NT2/D1 (cell line): ENCODE measurements around the gene SMAD6.

Source experiments
- DNase-seq: peaks from one replicate; pipeline ENCODE4 v3.0.0-alpha.2; 2011; ENCODE audit warnings: low read depth, low spot score
- H3K27me3 ChIP-seq: 2 replicates; pipeline ENCODE4 v1.6.0; 2011; ENCODE audit warnings: mild to moderate bottlenecking; ENCODE audit not compliant: insufficient read length, insufficient read depth
- H3K36me3 ChIP-seq: 2 replicates; pipeline ENCODE4 v1.6.1; 2011; ENCODE audit warnings: mild to moderate bottlenecking, low read length, mixed read lengths; ENCODE audit not compliant: insufficient read depth, insufficient read length
- H3K4me1 ChIP-seq: 2 replicates; pipeline ENCODE4 v1.5.1; 2011; ENCODE audit not compliant: insufficient read depth, insufficient read length
- H3K4me3 ChIP-seq: 2 replicates; pipeline ENCODE4 v1.5.1; 2011; ENCODE audit warnings: low read depth; ENCODE audit not compliant: insufficient read length
- H3K9ac ChIP-seq: 2 replicates; pipeline ENCODE4 v1.6.0; 2011; ENCODE audit warnings: low read depth; ENCODE audit not compliant: insufficient read length
- H3K9me3 ChIP-seq: 2 replicates; pipeline ENCODE4 v1.5.1; 2011; ENCODE audit warnings: mild to moderate bottlenecking, low read length; ENCODE audit not compliant: insufficient read depth
- SUZ12 ChIP-seq: IDR thresholded peaks from 2 replicates; pipeline ENCODE4 v1.6.1; 2011; ENCODE audit not compliant: insufficient read length, insufficient read depth; ENCODE audit errors: extremely low read depth
- YY1 ChIP-seq: IDR thresholded peaks from 2 replicates; pipeline ENCODE4 v1.6.1; 2011; ENCODE audit not compliant: insufficient read length, insufficient read depth
- ZNF274 ChIP-seq: IDR thresholded peaks from 2 replicates; pipeline ENCODE4 v1.6.1; 2011; ENCODE audit warnings: mild to moderate bottlenecking, low read depth, low read length

The SMAD6 gene

DNA sequence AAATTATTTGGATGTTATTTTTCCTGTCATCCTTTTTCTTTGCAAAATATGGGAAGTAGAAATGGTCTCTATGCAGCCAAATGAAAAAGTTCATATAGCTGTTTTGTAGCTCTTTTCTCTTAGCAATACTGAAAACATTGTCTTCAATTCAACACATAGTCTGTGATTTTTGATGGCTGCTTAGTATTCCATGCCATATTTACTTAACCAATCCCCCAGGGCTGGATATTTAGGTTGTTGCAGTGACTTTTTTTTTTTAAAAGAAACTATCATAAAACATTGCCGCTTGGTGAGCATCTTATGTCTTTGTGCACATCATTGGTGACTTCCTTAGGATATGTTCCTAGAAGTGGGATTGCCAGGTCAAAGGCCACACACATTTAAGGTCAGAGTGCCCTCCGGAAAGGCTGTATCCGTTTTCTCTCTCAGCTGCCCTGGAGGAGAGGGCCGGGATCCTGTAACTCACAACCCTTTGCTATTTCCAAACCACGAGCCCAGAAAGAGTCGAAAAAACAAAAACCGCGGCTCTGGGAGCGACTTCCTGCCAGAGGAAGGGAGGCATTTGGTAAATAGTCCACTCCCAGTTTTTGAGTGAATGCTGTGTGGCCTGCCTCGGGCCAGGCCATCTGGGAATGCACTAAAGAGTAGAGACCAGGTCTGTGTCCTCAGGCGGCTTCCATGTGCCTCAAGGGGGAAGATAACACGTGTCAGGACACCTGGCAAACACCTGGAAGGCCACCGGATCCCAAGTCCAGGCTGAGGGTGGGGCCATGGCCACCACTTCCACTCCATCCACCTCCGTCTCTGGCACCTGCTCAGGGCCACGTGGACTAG, 41.9 kb downstream of the SMAD6 start:
- Histone ChIP-seq H3K36me3 (peaks cover 46% of the 10 kb centered on the region), H3K9me3 (no peaks in the 10 kb centered on the region), H3K4me1 (peaks cover 23% of the 10 kb centered on the region), H3K4me3 (no peak overlapping the region), H3K27me3 (no peaks in the 10 kb centered on the region), H3K9ac (no peak overlapping the region)
- TF ChIP-seq YY1 (no peak), SUZ12 (no peak), ZNF274 (no peak)
- no peak for DNase-seq

DNA sequence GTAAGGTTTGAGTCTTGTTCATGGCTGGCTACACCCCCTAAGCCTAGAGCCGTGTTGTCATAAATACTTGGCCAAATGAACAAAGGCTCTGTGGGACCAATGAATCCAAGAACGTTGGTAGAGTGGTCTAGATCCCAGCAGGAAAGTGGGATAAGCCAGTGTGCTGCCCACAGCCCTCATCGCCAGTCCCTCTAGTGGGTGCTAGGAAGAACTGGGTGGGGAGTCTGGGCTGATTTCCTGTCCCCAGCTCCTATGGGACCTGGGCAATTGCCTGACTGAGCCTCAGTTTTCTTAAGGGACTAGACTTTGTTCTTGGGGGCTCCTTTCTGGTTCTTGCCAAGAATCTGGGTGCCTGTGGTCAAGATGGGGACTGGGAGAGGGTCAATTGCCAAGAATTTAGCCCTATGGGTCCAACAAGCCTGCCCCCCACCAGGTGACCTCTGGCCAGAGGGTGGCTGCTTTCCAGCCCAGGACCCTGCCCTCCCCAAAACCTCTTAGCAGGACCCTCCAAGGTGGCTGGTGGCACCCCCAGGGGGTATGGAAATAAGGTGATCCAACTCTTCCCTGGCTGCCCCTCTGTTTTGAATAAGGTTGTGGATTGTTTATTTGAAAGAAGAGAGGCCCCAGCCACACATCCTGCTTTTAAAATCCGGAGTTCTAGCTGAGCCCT, 42.7 kb downstream of the SMAD6 start:
- DNase-seq = no peak
- no peaks in the 10 kb centered on the region for H3K27me3 ChIP-seq
- TF ChIP-seq ZNF274 (no peak), YY1 (no peak), SUZ12 (no peak)
- H3K4me1 ChIP-seq = peaks cover 23% of the 10 kb centered on the region
- peaks cover 48% of the 10 kb centered on the region for H3K36me3 ChIP-seq
- no peak overlapping the region for H3K9ac ChIP-seq
- H3K9me3 ChIP-seq = no peaks in the 10 kb centered on the region
- H3K4me3 ChIP-seq = no peak overlapping the region

DNA sequence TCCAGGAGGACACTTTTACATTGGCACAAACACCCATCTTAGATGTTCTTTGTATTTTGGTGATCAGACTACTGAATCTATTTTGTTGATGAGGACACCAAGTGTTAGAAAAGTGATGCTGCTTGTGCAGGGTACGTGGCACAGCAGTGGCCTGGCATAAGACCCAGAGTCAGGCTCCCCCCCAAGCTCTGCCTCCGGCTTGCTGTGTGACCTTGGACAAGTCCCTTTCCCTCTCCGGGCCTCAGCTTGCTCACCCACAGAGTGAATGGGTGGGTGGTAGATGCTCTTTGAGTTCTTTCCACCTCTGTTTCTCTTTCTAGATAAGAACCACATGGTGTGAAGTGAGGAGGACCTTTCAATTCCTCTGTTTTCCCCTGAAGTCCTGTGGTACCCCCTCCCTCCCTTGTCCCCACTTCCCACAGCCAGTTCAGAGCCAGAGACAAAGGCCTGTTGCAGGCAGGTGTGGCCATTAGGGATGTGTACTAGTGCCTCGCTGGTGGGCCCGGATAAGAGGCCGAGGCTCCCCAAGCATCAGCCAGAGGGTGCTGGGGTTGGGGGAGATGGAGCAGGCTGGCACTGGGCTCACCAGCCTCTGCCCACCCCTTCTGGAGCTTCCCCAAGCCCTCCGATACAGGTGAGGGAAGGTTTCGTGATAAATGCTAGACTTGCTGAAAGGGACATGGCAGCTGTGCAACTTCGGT, 43.6 kb downstream of the SMAD6 start:
- Histone ChIP-seq H3K4me3 (no peak overlapping the region), H3K36me3 (peaks cover 45% of the 10 kb centered on the region), H3K27me3 (no peaks in the 10 kb centered on the region), H3K9me3 (no peaks in the 10 kb centered on the region), H3K4me1 (peaks cover 26% of the 10 kb centered on the region), H3K9ac (peak overlapping the region; percentile 17)
- TF ChIP-seq YY1 = no peak
- no peak for TF ChIP-seq ZNF274
- TF ChIP-seq SUZ12 = no peak
- no peak for DNase-seq

GRCh38 chr15:66746231-66746605, 44.2 kb downstream of the SMAD6 start:
- no peak for TF ChIP-seq ZNF274
- no peak for TF ChIP-seq SUZ12
- no peak for TF ChIP-seq YY1
- H3K36me3 ChIP-seq = peaks cover 47% of the 10 kb centered on the region
- peak overlapping the region; percentile 32 for H3K9ac ChIP-seq
- H3K4me1 ChIP-seq = peaks cover 31% of the 10 kb centered on the region
- DNase-seq = no peak
- no peak overlapping the region for H3K4me3 ChIP-seq
- H3K9me3 ChIP-seq = no peaks in the 10 kb centered on the region
- H3K27me3 ChIP-seq = no peaks in the 10 kb centered on the region

DNA sequence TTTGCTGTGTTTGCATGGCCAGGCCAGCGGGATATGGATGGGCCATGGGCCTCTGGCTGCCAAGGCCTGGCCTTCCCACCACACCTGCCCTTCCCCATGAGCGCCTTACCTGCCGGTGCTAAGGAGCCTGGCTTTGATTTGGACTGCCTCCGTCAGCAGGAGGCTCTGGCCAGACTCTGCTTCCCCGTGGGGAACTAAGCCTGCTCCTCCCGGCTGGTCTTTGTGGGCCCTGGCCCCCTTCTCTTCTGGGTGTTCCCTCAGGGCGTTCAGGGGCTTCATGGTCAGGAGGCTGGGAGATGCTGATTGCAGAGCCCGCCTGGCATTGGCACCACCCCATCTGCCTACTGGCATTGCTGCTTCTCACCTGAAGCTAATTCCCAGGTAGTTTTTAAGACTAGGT, 45.2 kb downstream of the SMAD6 start:
- TF ChIP-seq SUZ12 (no peak), ZNF274 (no peak), YY1 (no peak)
- Histone ChIP-seq H3K27me3 (no peaks in the 10 kb centered on the region), H3K4me3 (no peak overlapping the region), H3K9ac (no peak overlapping the region), H3K36me3 (peaks cover 50% of the 10 kb centered on the region), H3K4me1 (peaks cover 34% of the 10 kb centered on the region), H3K9me3 (no peaks in the 10 kb centered on the region)
- DNase-seq = no peak

- Histone ChIP-seq H3K9me3 (peaks cover under 1% of the 10 kb centered on the region; the same call in 1 of the 2 replicates), H3K4me3 (no peak overlapping the region), H3K9ac (no peak overlapping the region), H3K27me3 (no peaks in the 10 kb centered on the region), H3K4me1 (peaks cover 34% of the 10 kb centered on the region), H3K36me3 (peaks cover 57% of the 10 kb centered on the region)
- TF ChIP-seq ZNF274 (no peak), SUZ12 (no peak), YY1 (no peak)
- no peak for DNase-seq
Measured at GRCh38 chr15:66747886-66748707, 46.1 kb downstream of the SMAD6 start.
